NCI-H2227 (cell line): ENCODE measurements around the gene IGFL2.
"Not testable (repeated sequence)": the region's sequence is repeated elsewhere in the genome, so short reads cannot be mapped to it uniquely, and the experiment has no call there.

ENCODE experiments used
- DNase-seq: peaks from one replicate; lab custom pipeline; 2025; ENCODE audit not compliant: unreplicated experiment; lab: John Stamatoyannopoulos, UW

The IGFL2 gene

GRCh38 chr19:46147791-46148288 is at the start of gene IGFL2:
Gene IGFL2 (plus strand): TSS chr19:46148238. CDS start chr19:46148279, 41 bp downstream.
- DNase-seq, result no peak

- no peak for DNase-seq
Observed at GRCh38 chr19:46100344-46100743, 47.7 kb upstream of the IGFL2 start.

- no peak for DNase-seq
Observed at GRCh38 chr19:46101293-46101692, 46.7 kb upstream of the IGFL2 start.

GRCh38 chr19:46102333-46102732 is 45.7 kb upstream of the IGFL2 start:
- DNase-seq, result not testable (repeated sequence)

GRCh38 chr19:46107371-46107770 is 40.7 kb upstream of the IGFL2 start:
- no peak for DNase-seq

- DNase-seq, result no peak
Observed at GRCh38 chr19:46109876-46110275, 38.2 kb upstream of the IGFL2 start.

- no peak for DNase-seq
Observed at GRCh38 chr19:46111376-46111775, 36.7 kb upstream of the IGFL2 start.

GRCh38 chr19:46112527-46112926 is 35.5 kb upstream of the IGFL2 start:
- DNase-seq, result no peak

GRCh38 chr19:46113726-46114125 is 34.3 kb upstream of the IGFL2 start:
- no peak for DNase-seq

GRCh38 chr19:46115396-46116106 is 32.5 kb upstream of the IGFL2 start:
- DNase-seq, result no peak

- DNase-seq, result no peak
Observed at GRCh38 chr19:46116121-46116520, 31.9 kb upstream of the IGFL2 start.

GRCh38 chr19:46118136-46118535 is 29.9 kb upstream of the IGFL2 start:
- DNase-seq, result no peak

- DNase-seq, result no peak
Observed at GRCh38 chr19:46124638-46125115, 23.4 kb upstream of the IGFL2 start, which contains the start of gene IGFL3. Gene IGFL3 (minus strand): TSS chr19:46124688. CDS start chr19:46124649, 39 bp downstream.

GRCh38 chr19:46125447-46125846 is 22.6 kb upstream of the IGFL2 start:
- no peak for DNase-seq

- DNase-seq, result no peak
Observed at GRCh38 chr19:46126086-46126580, 21.9 kb upstream of the IGFL2 start.

- no peak for DNase-seq
Observed at GRCh38 chr19:46131485-46132143, 16.4 kb upstream of the IGFL2 start.

- no peak for DNase-seq
Observed at GRCh38 chr19:46132508-46133100, 15.4 kb upstream of the IGFL2 start.

- DNase-seq, result no peak
Observed at GRCh38 chr19:46133101-46133627, 14.9 kb upstream of the IGFL2 start.

GRCh38 chr19:46133777-46134241 is 14.2 kb upstream of the IGFL2 start:
- DNase-seq, result no peak

GRCh38 chr19:46134527-46134926 is 13.5 kb upstream of the IGFL2 start:
- DNase-seq, result no peak

- no peak for DNase-seq
Observed at GRCh38 chr19:46137915-46138473, 10.0 kb upstream of the IGFL2 start.
